ENCODE results near the gene BRD7. TPM values are rescaled to one million over a fixed set of nuclear protein-coding genes. Genes with fewer than 3 reads are reported as not detected.

Gene BRD7
- total and polyA plus RNA-seq, 2 of the 13 experiments (the other 11 are each of a cell fraction or from before 2014, with no cell fraction given) = 82.3 to 149 TPM

- TF ChIP-seq MLXIP (CRISPR knock-in tag; IDR thresholded peaks at IDR 0.05; ENCODE audit: borderline replicate concordance) = no peak
- no peak for TF ChIP-seq RBM39 (IDR thresholded peaks at IDR 0.05; ENCODE audit: low read depth, low read length, poor library complexity, severe bottlenecking)
- no peak for TF ChIP-seq SP2 (CRISPR knock-in tag; IDR thresholded peaks at IDR 0.05)
- no peak for TF ChIP-seq FOXK1 (CRISPR knock-in tag; IDR thresholded peaks at IDR 0.05; ENCODE audit: borderline replicate concordance, low read depth)
- no peak for TF ChIP-seq PREB (CRISPR knock-in tag; IDR thresholded peaks at IDR 0.05)
- TF ChIP-seq ZBTB25 (CRISPR knock-in tag; IDR thresholded peaks at IDR 0.05) = no peak
- TF ChIP-seq PPARG (CRISPR knock-in tag; conservative IDR thresholded peaks at IDR 0.05) = no peak
- peak; percentile 9; the same call in 1 of the 2 replicates for TF ChIP-seq ZNF350 (CRISPR knock-in tag; IDR thresholded peaks at IDR 0.05; ENCODE audit: borderline replicate concordance, low read depth)
- no peak for TF ChIP-seq NKX3-1 (CRISPR knock-in tag; IDR thresholded peaks at IDR 0.05)
- no peak for TF ChIP-seq KLF15 (CRISPR knock-in tag; IDR thresholded peaks at IDR 0.05; ENCODE audit: borderline replicate concordance)
- no peak for TF ChIP-seq ZNF577 (CRISPR knock-in tag; IDR thresholded peaks at IDR 0.05; ENCODE audit: borderline replicate concordance, low read depth)
- TF ChIP-seq CBFB (CRISPR knock-in tag; IDR thresholded peaks at IDR 0.05) = no peak; the same call in 1 of the 2 replicates
- no peak for TF ChIP-seq ZNF878 (CRISPR knock-in tag; IDR thresholded peaks at IDR 0.05)
- peak; percentile 75 for TF ChIP-seq ZNF343 (CRISPR knock-in tag; IDR thresholded peaks at IDR 0.05)
- no peak for TF ChIP-seq ZUFSP (CRISPR knock-in tag; IDR thresholded peaks at IDR 0.05; ENCODE audit: borderline replicate concordance)
- TF ChIP-seq LBX2 (CRISPR knock-in tag; IDR thresholded peaks at IDR 0.05; ENCODE audit: borderline replicate concordance) = no peak
- TF ChIP-seq KLF13 (CRISPR knock-in tag; IDR thresholded peaks at IDR 0.05) = no peak
- no peak for TF ChIP-seq KLF9 (CRISPR knock-in tag; IDR thresholded peaks at IDR 0.05; ENCODE audit: low read depth)
- TF ChIP-seq ZNF83 (CRISPR knock-in tag; IDR thresholded peaks at IDR 0.05; ENCODE audit: borderline replicate concordance) = no peak
- 0 out of 2 replicates have a peak, but pooled peaks have one; percentile 38 for TF ChIP-seq CCDC6 (CRISPR knock-in tag; IDR thresholded peaks at IDR 0.05)
Observed at GRCh38 chr16:50297301-50298074, 71.3 kb downstream of the BRD7 start (continued).

Measured in HepG2 (cell line).